Measurements from ENCODE around the gene ROPN1L. TPM values are rescaled to one million over a fixed set of nuclear protein-coding genes. Genes with fewer than 3 reads are reported as not detected.

Gene ROPN1L
- total and polyA plus RNA-seq, 2 donors (not counting 1 experiment from before 2014, with no cell fraction given) = 0.91 TPM; not detected in 1

DNA sequence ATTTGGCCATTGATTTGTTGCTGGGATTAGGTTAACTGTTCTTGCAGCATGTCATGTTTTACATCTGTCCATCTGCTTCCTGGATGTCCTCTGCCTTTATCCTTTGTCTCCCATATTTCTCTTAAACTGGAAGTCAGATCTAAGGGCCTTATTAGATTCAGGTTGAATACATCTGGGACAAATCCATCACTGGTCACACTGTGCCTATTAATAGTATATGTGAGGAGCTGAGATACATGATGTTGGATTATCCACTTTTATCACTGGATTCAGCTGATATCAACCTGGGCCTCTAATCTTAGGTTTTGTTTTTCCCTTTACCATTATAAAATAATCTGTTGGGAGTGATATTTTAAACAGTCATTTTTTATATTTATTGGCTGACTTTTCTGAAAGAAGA, 41.8 kb upstream of the ROPN1L start:
- no peaks in the 10 kb centered on the region for H3K9me3 Mint-ChIP-seq (ENCODE audit: insufficient read depth)
- CTCF ChIA-PET = interaction anchor here (2.5 kb wide), 1 partner anchor 116 kb away, joined by 7 read pairs; no protein-coding TSS in a partner anchor
- intact Hi-C loops (cut with micrococcal nuclease) = loop anchor here (2.0 to 5.0 kb wide), 2 partner anchors 19 to 43 kb away; no protein-coding TSS in a partner anchor

GRCh38 chr5:10400411-10400810, 41.3 kb upstream of the ROPN1L start:
- H3K4me3 Mint-ChIP-seq = no peak overlapping the region
- POLR2A ChIA-PET = no interaction called here
- no peaks in the 10 kb centered on the region for H3K79me2 ChIP-seq (ENCODE audit: control insufficient read depth, insufficient read depth, low read length)
- intact Hi-C loops (cut with micrococcal nuclease) = loop anchor here (2.0 kb wide), 1 partner anchor 20 kb away; no protein-coding TSS in a partner anchor
- DNase-seq = no peak
- WGBS (ENCODE audit: insufficient coverage) = no CpG with 5 or more reads among the region's 2 CpGs
- no peaks in the 10 kb centered on the region for H3K9me3 ChIP-seq (ENCODE audit: control extremely low read depth in 1 of 3, control insufficient read depth in 2 of 3, insufficient read depth in 1 of 3, low read length in 2 of 3)
- H3K27ac Mint-ChIP-seq = no peak overlapping the region
- H3K4me3 ChIP-seq (ENCODE audit: control extremely low read depth in 1 of 5, extremely low read depth in 1 of 5, insufficient read depth in 1 of 5, low read depth in 2 of 5, low read length in 4 of 5) = no peak overlapping the region
- no peak overlapping the region for H3K9ac ChIP-seq (ENCODE audit: low read length)
- H3K27me3 ChIP-seq (replicated peaks in 1 of 4; ENCODE audit: control extremely low read depth in 1 of 4, control insufficient read depth in 3 of 4, insufficient read depth in 4 of 4, low read length in 3 of 4) = no peaks in the 10 kb centered on the region
- H3K4me1 Mint-ChIP-seq = no peaks in the 10 kb centered on the region
- no peak for ATAC-seq (ENCODE audit: low read depth)
- no peaks in the 10 kb centered on the region for H4K20me1 ChIP-seq (ENCODE audit: control insufficient read depth, insufficient read depth, low read length, poor library complexity, severe bottlenecking)
- no peaks in the 10 kb centered on the region for H3K9me3 Mint-ChIP-seq (ENCODE audit: insufficient read depth)
- CTCF ChIA-PET = interaction anchor here (2.5 kb wide), 1 partner anchor 117 kb away, joined by 7 read pairs; no protein-coding TSS in a partner anchor
- no peak overlapping the region for H3K27ac ChIP-seq (ENCODE audit: low read length in 2 of 2)
- H3K36me3 ChIP-seq (replicated peaks in 1 of 2; ENCODE audit: control extremely low read depth in 1 of 2, control insufficient read depth in 1 of 2, extremely low read depth in 1 of 2, insufficient read depth in 2 of 2, low read length in 1 of 2) = peaks cover 9 to 81% of the 10 kb centered on the region in 2 experiments
- H3K27me3 Mint-ChIP-seq = no peaks in the 10 kb centered on the region
- TF ChIP-seq CTCF (IDR thresholded peaks at IDR 0.05) (no peak), EZH2 (IDR thresholded peaks at IDR 0.05; ENCODE audit: borderline replicate concordance, insufficient read depth, low read depth, low read length, poor library complexity, severe bottlenecking) (no peak)
- no peaks in the 10 kb centered on the region for H3K4me1 ChIP-seq (ENCODE audit: control insufficient read depth in 2 of 2, insufficient read depth in 2 of 2, low read length in 2 of 2)
- no peak overlapping the region for H3K4me2 ChIP-seq (replicated peaks; ENCODE audit: low read depth, low read length, poor library complexity, severe bottlenecking)
- H2AFZ ChIP-seq (ENCODE audit: insufficient read depth, low read depth, low read length, poor library complexity, severe bottlenecking) = no peak overlapping the region

More for the DNA sequence above, 41.8 kb upstream of the ROPN1L start:
- Histone ChIP-seq H3K79me2 (ENCODE audit: control insufficient read depth, insufficient read depth, low read length) (no peaks in the 10 kb centered on the region), H4K20me1 (ENCODE audit: control insufficient read depth, insufficient read depth, low read length, poor library complexity, severe bottlenecking) (no peaks in the 10 kb centered on the region), H3K27ac (ENCODE audit: low read length in 2 of 2) (no peak overlapping the region), H3K9me3 (ENCODE audit: control extremely low read depth in 1 of 3, control insufficient read depth in 2 of 3, insufficient read depth in 1 of 3, low read length in 2 of 3) (no peaks in the 10 kb centered on the region), H3K4me2 (replicated peaks; ENCODE audit: low read depth, low read length, poor library complexity, severe bottlenecking) (no peak overlapping the region), H3K9ac (ENCODE audit: low read length) (no peak overlapping the region), H3K4me3 (ENCODE audit: control extremely low read depth in 1 of 5, extremely low read depth in 1 of 5, insufficient read depth in 1 of 5, low read depth in 2 of 5, low read length in 4 of 5) (no peak overlapping the region), H3K27me3 (replicated peaks in 1 of 4; ENCODE audit: control extremely low read depth in 1 of 4, control insufficient read depth in 3 of 4, insufficient read depth in 4 of 4, low read length in 3 of 4) (no peaks in the 10 kb centered on the region), H3K4me1 (ENCODE audit: control insufficient read depth in 2 of 2, insufficient read depth in 2 of 2, low read length in 2 of 2) (no peaks in the 10 kb centered on the region), H2AFZ (ENCODE audit: insufficient read depth, low read depth, low read length, poor library complexity, severe bottlenecking) (no peak overlapping the region), H3K36me3 (replicated peaks in 1 of 2; ENCODE audit: control extremely low read depth in 1 of 2, control insufficient read depth in 1 of 2, extremely low read depth in 1 of 2, insufficient read depth in 2 of 2, low read length in 1 of 2) (peaks cover 7 to 79% of the 10 kb centered on the region in 2 experiments)
- ATAC-seq (ENCODE audit: low read depth) (no peak), DNase-seq (no peak)
- Mint-ChIP-seq H3K4me3 (no peak overlapping the region), H3K4me1 (no peaks in the 10 kb centered on the region), H3K27me3 (no peaks in the 10 kb centered on the region), H3K27ac (no peak overlapping the region)
- POLR2A ChIA-PET = no interaction called here
- TF ChIP-seq CTCF (IDR thresholded peaks at IDR 0.05) = no peak
- no peak for TF ChIP-seq EZH2 (IDR thresholded peaks at IDR 0.05; ENCODE audit: borderline replicate concordance, insufficient read depth, low read depth, low read length, poor library complexity, severe bottlenecking)
